GM18502 (cell line): Measurements from ENCODE around the gene EFNA5.

Source experiments
- ATAC-seq: cut with Tn5 transposase; IDR thresholded peaks from one replicate; pipeline ENCODE4 v1.9.1; 2021; ENCODE audit warnings: mild to moderate bottlenecking; ENCODE audit not compliant: unreplicated experiment, poor library complexity

The EFNA5 gene

GRCh38 chr5:107652408-107652807 is 18.3 kb downstream of the EFNA5 start:
- no peak for ATAC-seq

- no peak for ATAC-seq
These were observed 19.4 kb downstream of the EFNA5 start for GRCh38 chr5:107651325-107651724.

GRCh38 chr5:107646418-107646817 is 24.3 kb downstream of the EFNA5 start:
- ATAC-seq = no peak

DNA sequence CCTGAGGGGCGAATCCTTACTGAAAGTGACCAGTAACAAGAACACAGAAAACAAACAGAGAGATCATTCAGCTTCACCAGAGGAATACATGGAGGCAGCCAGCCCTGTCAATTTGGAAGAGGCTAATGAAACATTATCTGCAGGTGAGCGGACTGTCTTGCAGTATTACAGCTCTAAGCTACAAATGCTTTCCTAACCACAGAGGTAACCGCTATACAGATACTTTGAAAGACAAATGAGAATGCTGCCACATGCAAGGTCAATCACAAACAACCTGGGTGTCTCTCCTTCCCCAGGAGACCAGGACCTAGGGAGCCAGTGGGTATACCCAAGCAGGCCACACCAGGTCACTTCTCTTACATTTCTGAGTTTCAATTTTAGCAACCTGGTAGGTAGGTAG is 30.2 kb downstream of the EFNA5 start:
- ATAC-seq = no peak

GRCh38 chr5:107639990-107640389 is 30.7 kb downstream of the EFNA5 start:
- ATAC-seq = no peak

DNA sequence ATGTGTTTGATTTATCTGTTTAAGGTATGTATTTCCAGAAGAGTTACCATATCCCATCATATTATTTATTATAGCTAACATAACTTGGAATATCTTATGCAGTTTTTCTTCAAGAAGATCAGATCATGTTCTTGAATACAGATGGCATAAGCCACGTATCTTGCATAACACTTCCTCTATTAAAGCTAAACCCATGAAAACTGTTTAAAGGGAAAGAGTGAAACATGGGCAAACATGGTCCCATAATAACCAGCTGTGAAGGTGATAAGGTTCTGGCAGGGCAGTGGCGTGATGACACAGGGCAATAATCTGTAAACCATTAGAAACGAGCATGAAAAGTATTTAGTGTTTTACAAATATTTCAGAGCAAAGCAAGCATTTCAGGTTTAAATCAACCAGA is 34.2 kb downstream of the EFNA5 start:
- ATAC-seq = no peak

DNA sequence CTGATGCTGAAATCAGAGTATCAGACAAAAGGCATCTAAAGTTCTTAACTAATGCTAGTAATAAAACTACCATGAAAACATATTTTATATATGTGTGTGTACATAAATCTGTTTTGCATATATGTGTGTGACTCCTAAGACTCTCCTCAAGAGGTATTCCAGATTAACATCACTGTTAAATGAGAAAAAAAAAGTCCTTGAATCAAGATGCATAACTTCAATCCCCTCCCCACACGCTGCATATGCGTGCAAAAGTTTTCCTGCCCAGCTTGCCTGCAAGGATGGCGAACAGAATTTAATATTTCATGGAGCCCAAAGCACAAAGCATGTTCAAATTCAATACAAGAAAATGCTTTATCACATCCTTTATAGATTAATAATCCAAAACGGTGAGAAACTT is 34.7 kb downstream of the EFNA5 start:
- ATAC-seq = no peak

DNA sequence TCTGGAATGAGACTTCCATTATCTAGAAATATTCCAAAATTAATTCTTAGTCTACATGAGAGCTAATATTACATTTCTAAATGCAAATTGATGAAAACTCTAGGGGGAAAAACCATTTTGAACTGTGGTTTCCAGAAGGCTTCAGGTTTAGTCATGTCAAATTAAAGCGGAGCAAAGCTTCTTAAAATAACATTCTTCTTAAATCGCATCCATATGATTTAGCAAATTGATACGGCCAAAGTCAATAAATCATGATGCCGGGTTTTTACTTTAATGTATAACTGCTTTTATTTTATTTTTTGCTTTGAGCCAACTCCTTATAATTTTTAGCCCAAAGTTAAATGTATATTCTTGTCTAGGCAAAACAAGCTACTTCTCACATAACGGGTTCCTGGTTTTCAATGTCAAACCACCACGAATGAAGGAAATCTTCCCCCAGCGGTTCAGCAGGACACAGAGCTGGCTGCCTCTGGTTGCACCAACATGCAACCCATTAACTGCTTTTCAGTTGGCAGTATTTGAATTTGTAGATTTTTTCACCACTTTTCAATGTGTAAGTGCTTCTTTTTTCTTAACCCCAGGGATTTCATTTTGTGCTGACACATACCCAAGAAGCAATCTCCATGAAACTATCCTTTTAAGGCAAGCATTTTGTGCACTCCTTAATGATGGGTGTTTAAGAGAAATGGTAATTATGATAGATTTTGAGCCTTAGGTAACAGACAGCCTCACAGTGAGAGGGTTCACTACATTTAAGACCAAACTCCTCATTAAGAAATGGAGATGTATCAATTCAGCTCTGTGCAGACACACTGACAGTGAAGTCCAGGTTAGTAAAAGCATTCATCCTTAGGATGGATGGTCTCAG is 35.5 kb downstream of the EFNA5 start:
- no peak for ATAC-seq

GRCh38 chr5:107633171-107633901 is 37.4 kb downstream of the EFNA5 start:
- ATAC-seq = no peak

DNA sequence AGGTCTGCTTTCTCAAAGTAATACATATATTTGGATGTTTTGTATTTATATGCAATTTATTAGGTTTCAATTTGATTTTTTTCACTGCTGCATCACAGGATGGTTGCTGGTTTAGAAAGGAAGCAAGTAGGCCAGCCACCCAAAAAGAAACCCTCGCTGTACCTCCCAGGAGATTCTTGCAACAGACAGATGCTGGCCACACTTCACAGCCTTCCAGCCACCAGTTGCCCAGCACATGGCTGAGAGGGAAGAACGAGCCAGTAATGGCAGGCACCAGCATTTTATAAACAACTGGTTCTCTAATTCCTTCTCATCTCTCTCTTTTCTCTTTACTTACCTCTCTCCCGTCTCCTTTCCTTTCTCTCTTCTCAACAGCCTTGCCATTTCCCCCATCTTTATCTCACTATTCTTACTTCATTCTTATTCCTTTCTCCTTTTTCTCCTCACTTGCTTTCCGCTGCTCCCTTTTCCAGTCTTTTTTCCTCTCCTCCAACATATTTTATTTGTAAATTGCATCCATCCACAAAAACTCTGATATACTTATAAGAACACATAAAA is 38.9 kb downstream of the EFNA5 start:
- ATAC-seq = no peak

DNA sequence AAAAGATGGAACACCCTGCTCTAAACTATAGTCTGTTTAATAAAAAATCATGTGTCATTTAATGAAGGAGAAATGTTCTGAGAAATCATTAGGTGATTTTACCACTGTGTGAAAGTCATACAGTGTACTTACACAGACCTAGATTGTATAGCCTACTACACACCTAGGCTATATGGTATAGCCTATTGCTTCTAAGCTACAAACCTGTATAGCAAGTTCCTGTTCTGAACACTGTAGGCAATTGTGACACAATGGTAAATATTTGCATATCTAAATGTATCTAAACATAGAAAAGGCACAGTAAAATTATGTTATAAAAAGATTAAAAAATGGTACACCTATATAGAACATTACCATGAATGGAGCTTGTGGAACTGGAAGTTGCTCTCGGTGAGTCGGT is 40.6 kb downstream of the EFNA5 start:
- ATAC-seq = no peak

DNA sequence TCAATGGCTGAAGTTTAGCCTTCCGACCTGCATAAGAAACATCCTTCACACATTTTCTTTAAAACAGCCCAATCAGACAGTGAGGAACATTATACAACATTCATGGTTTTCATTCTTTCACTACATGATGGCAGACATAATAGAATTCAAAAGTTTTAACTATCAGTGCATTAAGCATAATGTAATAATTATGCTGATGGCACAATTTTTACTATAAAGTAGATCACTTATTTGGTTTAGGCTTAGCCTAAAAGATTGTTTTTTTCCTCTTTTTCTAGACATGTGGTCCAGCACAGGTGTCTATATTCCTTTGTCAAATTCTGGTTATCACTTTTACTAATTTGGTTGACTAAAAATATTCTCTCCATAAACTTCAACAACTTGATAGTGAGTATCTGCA is 46.5 kb downstream of the EFNA5 start:
- ATAC-seq = no peak

DNA sequence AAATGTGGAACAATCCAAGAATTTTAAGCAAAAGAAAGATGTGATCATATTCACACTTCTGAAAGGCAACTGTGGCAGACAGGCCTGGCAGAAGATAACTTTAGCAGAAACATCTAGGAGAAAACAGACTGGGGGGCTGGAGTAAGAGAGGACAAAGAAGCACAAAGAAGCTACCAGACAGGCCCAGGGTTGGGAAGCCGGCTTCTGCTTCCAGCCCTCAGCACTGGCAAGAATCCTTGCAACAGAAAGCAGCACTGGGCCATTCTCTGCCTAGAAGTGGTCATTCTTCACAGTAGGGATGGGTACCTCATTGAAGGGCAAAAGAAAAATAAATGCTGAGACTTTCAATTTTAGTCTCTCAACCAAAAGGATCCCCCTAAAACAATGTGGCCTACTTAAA is 49.6 kb downstream of the EFNA5 start:
- ATAC-seq = no peak

DNA sequence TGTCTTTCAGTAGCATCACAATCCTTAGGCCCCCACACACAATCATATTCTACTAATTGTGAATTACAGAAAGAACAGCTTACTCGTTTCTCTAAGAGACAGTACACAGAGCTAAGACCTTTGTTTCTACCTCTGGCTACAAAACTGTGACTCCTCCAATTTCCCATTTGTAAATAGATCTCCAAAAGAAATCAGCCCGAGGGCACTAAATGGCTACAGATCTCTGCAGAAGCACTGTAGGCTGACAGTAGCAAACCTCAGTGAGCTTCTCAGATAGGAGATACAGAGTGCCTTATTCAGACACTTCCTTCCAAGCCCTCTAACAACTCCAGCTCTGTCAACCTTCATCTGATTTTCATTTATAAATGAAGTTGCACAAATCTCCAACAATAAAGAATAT is 51.0 kb downstream of the EFNA5 start:
- ATAC-seq = no peak

DNA sequence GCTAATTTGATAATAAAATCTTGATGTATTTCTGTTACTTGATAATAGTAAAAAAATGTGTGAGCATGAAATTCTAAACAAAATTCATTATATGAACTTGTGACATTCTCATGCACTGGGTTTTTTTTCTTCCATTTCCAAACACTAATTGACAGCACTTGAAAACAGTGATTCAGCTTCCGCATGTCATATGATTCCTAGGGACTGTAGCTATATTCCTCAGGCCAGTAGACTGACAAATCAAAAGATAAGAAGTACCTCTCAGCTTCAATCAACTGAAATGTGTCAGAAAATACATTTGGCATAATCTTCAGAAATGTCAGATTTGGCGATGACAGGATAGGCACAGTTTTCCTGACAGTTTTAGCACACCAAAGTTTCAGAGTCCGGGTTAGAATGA is 52.5 kb downstream of the EFNA5 start:
- ATAC-seq = no peak

GRCh38 chr5:107617052-107617451 is 53.7 kb downstream of the EFNA5 start:
- no peak for ATAC-seq

DNA sequence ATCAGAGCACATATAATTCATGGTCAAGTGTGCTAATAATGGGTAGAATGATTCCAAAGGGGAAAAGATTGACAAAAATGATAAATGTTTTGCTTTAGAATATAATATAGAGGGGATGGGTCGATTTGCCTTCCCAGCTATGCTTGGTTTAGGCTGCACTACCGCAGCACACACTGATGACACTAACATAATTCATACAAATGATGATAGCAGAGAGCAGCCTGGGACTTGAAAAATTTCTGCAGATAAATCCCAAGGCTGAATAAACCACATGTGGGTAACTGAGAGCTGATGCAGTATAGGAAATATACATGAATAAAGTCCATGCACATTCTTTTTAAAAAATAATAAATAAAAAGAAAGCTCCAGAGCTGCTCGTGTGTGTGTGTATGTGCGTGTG is 54.5 kb downstream of the EFNA5 start:
- ATAC-seq = no peak

DNA sequence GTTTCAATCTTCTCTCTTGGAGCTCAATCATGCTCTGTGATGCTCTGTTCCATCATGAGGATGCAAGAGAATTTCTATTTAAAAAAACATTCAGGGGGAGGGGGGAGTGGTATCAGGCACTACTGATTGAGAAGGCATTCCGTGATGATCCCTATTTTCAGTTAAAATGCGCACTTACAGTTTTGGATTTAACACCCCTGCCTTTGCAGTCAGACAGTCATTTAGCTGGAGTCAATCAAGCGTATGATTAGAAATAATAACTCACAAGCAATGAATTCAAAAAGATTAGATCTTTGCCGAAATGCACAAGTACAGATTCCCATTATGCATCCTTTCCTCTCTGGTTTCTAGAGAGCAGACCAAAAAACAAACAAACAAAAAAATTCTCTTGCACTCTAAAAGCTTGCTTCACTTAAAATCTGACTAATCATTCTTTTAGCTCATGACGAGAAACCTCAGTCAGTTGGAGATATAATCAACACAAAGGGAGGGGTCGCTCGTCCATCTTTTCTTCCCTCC is 55.4 kb downstream of the EFNA5 start:
- no peak for ATAC-seq

- ATAC-seq = no peak
These were observed 58.2 kb downstream of the EFNA5 start for GRCh38 chr5:107612541-107612940.

- no peak for ATAC-seq
These were observed 59.9 kb downstream of the EFNA5 start for GRCh38 chr5:107610798-107611197.

DNA sequence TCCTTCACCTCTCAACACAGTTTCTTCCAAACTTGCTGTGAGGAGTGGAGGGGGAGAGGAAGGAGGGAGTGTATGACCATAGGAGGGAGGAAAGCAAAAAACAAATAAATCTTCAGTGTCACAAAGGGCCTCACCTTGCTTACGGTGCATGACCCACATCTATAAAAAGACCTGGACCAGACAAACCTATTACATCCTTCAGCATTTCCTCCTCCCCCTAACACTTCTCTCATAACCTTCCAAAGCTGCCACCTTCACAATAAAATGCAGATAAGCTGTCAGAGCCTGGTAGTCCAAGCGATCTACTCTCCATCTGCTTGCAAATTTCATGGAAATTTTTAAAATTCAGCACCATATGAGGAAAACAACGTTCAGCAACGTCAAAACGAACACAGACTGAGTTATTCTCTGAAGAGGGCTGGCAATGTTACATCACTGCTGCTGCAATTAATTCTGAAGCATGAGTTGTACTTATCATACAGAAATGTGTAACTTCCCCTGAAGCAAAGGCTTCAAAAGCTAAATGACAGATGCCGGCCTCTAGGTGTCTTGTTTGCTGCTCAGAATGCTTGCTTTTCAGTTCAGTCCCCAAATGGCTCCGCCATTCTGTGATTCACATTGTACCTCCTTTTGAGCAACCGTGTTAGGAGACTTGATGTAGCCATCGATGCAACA is 62.9 kb downstream of the EFNA5 start:
- no peak for ATAC-seq
